ENCODE results near the gene HSBP1. TPM values are rescaled to one million over a fixed set of nuclear protein-coding genes. Genes with fewer than 3 reads are reported as not detected.

HSBP1 gene
- total and polyA plus RNA-seq, 5 experiments from 2014 or later, result 17.6 to 30.1 (median 25.3) TPM

Other genes starting within 250 kb of the HSBP1 start
- 10 to 100 TPM in 1 of 2 experiments, 1 to 10 TPM in 1; 9.5 to 10.1 TPM for gene MLYCD, start 91.1 kb downstream of the HSBP1 start, total RNA-seq
- 1 to 10 TPM in 1 of 3 donors, under 1 TPM in 2; 0.69 to 2.2 (median 0.92) TPM for gene MLYCD, start 91.1 kb downstream of the HSBP1 start, polyA plus RNA-seq
- 1 to 10 TPM; 2.0 to 2.2 TPM for gene OSGIN1, start 145.3 kb downstream of the HSBP1 start, total RNA-seq
- gene OSGIN1, start 145.3 kb downstream of the HSBP1 start, polyA plus RNA-seq, result under 1 TPM in 1 of 3 donors, not detected in 2; 0.26 TPM
- gene NECAB2, start 160.3 kb downstream of the HSBP1 start, total RNA-seq, result not detected
- not detected for gene NECAB2, start 160.3 kb downstream of the HSBP1 start, polyA plus RNA-seq
- not detected for gene SLC38A8, start 234.8 kb downstream of the HSBP1 start, total RNA-seq
- gene SLC38A8, start 234.8 kb downstream of the HSBP1 start, polyA plus RNA-seq, result not detected

All from naive thymus-derived CD8-positive, alpha-beta T cell (primary cell).